GM18526 (cell line): ENCODE data around the gene SHISA6.

Experiments used
- POLR2A ChIP-seq: IDR thresholded peaks from 3 replicates; pipeline ENCODE4 v1.6.1; 2011; ENCODE audit not compliant: insufficient read length; ENCODE audit errors: extremely low read depth

The SHISA6 gene

DNA sequence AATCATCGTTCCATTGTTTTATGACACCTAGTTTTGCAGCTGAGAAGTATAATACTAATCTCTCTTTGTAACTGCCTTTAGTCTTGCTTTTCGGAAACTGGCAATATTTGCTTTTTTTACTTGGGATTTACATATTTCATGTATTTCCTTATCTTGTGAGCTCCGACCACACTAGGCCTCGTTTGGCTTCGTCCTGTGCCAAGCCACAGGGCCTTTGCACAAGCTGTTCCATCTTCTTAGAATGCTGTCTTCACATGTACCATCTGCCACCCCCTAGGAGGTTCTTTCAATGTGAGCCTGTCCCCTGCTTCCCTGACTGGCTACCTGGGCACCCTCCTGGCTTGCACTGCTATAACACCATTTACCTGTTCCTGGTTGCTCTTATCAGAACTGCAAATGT is 77.2 kb downstream of the SHISA6 start:
- TF ChIP-seq POLR2A = no peak

DNA sequence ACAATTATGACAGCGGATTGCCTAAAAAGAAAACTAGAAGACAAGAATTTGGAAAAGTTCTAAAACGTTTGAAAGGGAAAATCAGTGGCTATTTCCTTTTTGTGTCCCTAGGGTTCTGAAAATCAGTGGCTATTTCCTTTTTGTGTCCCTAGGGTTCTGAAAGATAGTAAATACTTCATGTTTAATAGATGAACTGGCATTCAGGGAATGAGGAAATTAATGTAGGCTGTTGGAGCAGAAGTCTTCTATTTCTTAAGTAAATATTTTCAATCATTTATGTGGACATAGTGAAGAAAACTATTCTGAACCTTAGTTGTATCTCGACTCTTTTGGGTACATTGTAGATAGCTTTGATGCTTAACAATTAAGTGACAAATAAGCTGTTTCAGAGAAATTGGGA is 78.9 kb downstream of the SHISA6 start:
- no peak for TF ChIP-seq POLR2A

DNA sequence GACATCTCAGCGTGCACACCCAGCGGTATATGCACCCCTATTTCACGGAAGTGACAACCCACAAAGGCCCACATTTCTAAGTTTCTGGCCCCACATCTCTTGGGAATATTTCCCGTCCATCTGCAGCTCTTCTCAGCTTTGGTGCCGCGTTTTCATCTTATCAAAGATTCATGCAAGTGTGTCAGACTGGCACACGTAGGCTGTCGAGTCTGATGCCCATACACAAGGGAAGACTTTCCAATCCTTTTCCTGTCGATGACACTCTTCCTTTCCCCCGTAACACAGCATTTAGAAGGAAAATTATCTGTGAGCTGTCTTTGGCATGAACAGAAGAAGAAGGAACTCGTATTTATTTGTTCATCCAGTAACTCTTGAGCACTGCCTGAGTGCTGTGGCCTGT is 83.0 kb downstream of the SHISA6 start:
- no peak for TF ChIP-seq POLR2A

DNA sequence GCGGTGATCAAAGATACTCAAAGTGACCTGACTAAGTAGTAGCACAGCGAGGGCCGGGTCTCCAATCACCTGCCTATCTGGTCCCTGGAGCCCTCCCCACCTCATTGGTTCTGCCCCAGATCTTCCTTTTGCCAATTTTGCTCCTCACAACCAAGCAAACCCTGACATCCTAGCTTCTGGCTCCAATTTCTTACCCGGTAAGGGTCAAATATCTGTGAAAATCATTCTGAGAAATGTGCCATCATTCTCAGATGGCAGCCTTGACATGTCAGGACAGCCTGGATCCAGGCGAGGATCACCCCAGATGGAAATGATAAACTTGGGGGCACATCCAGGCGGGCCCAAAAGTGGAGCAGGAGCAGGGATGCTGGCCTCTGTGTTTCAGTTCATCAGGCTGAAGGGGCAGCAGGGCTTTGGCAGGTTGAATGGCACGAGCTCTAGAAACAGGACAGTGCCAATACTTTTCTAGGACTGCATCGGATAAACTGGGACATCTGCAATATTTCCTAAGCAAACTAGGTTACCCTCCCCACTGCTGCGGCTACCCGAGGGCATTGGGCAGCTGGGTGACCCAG is 83.9 kb downstream of the SHISA6 start:
- TF ChIP-seq POLR2A = no peak

DNA sequence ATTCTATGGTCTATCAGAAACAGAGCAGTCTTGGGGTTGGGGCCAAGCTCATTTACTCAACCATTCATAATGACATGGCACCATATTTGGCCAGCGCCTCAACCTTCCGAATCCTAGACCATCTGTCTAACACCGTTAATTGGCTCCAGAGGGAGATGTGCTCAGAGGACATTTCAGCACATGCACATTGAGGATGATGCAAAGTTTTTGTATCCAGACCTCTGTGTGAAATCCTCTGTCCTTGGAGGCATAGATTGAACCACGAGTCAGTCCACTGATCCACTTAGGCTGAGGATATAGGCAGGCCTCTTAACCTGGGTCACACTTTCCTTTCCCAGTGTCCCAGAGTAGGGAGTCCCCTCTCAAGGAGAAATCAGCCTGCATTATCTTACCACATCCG is 85.5 kb downstream of the SHISA6 start:
- TF ChIP-seq POLR2A = no peak

DNA sequence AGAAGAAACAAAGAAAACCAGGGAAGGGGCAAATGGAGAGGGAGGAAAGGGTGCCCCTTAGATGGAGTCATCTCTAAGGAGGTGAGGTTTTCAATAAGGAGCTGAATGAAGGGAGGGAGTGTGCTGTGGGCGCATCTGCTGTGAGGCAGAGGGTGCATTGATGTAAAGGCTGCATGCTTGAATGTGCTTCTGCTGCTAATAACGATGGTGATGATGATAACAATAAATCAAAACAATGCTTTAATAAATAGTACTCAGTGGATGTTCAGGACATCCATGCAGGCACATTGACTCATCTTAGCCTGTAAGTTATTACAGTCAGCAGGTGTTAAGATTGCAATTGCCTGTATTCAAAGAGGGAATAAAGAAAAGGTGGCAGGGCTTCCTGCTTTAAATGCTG is 87.8 kb downstream of the SHISA6 start:
- TF ChIP-seq POLR2A = no peak

DNA sequence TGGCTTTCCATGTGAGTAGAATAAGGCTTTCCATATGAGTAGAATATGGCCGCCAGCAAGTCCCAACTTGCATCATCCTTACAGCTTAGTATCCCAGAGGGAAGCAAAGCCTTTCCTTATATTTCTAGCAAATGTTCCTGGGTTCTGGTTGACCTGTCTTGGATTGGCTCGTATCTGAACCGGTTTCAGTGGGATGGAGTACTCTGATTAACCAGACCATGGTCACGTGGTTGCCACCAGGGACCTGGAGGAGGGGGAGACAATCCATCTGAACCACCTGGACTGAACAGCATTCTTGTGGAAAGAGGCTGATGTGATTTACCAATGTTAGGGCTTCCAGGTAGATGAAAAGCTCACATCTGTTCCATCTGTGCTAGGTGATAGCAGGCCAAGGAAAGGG is 89.0 kb downstream of the SHISA6 start:
- TF ChIP-seq POLR2A = no peak

DNA sequence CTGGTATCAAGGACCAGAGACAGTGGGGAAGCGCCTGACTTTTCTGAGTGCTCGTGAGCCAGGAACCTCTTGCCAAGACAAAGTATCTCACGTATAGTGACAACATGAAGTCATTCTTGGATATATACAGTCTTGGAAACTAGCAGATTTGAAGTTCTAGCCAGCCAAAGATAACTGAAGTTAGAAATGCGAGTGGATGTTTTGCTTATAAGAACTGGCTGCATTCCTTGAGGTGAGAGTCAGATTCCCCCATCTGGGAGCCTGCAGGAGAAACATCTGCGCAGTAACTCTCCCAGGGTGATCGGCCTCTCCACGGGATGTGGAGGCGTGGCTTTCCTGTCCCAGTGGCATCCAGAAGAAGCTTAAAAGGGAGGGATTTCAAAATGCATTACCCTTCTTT is 89.8 kb downstream of the SHISA6 start:
- no peak for TF ChIP-seq POLR2A

DNA sequence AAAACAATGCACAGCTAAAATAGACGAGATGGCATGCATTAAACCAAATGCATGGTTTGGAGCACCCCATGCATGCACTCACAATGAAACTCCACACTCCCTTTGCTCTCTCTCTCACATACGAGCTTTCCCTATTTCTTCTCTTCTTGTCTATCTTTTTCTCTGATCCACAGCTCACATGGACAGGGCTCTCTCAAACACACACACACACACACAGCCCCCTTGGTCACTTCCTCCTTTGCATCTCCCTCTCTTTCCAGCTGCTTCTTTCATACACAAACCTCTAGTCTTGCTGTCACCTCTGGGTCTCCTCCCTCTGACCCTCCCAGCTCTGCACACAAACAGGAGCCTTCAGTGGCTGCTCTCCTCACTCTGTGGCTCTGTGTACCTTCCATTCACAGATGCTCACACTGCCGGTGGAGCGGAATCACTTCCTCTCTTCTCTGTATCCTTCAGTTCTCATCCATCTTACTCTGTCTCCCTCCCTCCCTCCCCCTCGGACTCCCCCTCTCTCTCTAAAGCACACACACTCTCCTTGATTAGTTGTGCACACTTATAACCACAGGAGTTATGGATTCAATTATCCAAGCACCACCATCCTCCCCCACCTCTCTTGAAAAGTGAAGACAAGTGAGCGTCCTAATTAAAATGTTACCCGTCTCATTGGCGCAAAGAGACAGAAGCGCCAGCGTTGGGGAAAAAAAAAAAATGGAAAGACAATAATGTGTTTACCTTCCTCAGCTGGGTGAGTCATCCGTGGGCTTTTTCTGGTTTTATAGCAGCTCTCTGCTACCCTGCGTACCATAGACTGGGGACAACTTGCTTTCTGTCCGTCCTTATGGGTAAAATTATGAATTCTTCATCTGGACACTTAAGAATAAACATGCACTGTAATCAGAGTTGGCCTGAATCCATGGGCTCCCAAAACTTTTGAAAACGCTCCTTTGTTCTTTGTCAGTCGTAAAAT is 90.8 kb downstream of the SHISA6 start:
- TF ChIP-seq POLR2A = no peak

DNA sequence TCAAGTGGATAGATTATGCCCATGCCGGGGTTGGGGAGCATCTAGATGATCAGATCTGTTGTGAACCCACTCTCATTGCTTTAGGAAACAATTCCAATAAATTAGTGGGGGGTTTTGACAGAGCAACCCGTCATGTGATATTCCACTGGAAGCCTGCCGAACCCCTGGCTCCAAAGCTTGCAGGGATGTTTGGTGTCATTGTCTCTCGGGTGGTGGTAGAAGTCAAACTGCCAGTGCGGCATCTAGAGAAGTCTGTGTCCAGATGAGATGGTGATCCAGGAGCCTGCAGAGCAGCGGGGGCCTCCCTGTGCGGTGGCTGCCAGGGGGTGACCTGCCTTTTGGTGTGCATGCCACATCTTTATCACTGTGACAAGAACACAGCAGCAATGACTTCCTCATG is 91.7 kb downstream of the SHISA6 start:
- TF ChIP-seq POLR2A = no peak

DNA sequence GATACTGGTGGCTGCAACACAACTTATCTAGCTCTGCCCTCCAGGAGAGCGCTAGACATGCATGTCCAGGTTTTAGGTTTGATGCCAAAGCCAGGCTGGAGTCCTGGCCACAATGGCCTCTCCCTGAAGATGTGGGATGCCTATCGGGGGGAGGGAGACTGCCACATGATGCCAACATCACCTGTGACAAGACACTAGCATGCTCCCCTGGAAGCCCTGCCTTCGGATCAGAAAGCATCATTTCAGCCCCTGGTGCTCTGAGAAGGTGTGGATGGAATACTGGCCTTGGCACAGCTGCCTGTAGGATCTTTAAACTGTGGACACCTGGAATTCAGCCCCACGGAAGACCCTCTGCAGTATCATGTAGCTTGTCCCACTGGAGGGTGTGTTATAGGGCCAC is 93.5 kb downstream of the SHISA6 start:
- no peak for TF ChIP-seq POLR2A

DNA sequence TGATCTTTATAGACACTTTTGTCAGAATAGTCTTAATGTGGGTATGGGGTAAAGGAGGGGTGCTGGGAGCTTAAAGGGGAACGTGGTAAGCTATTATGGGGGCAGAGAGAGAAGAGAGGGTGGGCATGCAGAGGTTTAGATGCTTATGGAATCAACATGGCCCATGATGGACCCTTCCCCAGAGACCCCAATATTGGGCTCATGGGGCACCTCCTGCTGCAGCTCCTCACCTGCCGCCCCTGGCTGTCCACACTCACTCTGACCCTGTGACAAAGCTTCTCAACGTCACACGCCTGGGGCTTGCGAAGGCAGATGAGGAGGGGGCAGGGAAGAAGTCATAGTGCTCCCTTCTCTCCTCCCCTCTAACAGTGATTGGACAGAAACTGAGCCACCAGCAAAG is 95.3 kb downstream of the SHISA6 start:
- TF ChIP-seq POLR2A = no peak

DNA sequence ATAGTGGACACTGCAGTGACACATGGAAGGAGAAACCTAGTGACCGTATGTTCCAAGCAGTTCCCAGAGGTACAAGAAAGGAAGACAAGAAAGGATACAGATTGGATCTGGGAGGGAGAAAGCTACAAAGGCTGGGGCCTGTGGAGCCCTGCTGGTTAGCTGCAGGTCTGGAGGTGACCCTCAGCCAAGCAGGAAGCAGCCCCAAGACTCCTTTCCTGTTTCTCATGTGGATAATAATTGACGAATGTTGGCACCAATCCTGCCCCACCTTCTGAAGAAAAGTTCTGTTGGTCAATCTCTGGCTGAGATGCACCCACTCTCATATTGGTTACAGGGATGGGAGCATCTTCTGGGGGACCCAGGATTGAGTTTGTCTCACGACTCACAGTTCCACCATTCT is 99.8 kb downstream of the SHISA6 start:
- TF ChIP-seq POLR2A = no peak

DNA sequence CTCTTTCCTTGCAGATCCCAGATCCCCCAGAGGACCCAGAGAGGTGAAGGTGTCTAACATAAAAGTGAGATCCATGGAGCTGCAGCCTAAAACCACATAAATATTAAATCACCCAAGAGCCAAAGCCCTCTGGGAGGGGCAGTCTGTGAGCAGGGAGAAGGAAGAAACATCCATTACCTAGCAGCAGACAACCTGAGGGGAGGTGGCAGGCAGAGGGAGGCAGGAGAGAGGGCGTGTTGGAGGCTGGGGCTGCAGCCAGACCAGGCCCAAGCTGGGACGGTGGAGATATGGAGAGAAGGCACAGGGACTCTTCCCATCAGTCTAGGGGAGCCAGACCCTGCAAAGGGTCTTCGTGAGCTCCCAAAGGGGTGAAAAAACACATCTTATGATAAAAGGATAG is 101.1 kb downstream of the SHISA6 start:
- TF ChIP-seq POLR2A = no peak

DNA sequence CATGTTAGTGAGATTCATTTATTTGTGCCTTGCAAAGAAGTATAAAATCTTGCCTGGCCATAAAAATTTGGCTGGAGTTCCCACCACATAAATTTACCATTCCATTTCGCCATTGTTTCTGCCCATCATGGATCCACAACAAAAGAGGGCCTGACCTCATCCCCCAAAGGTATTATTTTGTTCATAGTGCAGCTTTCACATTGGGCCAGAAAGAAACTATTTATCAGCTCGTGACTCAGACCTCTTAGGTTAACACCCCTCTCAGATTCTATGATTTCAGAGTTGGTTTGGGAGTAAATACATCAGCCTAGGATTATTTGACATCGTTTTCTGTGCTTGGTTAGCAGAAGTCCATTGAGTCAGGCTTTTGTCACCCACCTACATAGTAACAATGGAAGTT is 108.1 kb downstream of the SHISA6 start:
- TF ChIP-seq POLR2A = no peak

DNA sequence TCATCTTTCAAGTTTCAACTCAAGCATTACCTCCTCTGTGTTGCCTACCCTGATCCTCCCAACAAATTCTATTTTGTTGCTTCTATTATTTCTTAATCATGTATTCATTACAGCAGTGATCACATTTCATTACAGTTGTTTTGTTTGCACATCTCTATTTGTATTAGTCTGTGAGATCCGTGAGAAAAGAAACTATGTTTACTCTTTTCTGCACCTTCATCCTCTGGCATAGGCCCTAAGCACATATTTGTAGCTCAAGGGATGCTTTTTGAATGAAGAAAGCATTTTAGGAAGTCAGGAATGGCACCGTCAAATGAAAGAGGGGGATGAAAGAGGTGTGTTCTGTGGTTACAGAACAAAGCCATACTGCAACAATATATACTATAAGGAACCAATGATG is 110.5 kb downstream of the SHISA6 start:
- TF ChIP-seq POLR2A = no peak

DNA sequence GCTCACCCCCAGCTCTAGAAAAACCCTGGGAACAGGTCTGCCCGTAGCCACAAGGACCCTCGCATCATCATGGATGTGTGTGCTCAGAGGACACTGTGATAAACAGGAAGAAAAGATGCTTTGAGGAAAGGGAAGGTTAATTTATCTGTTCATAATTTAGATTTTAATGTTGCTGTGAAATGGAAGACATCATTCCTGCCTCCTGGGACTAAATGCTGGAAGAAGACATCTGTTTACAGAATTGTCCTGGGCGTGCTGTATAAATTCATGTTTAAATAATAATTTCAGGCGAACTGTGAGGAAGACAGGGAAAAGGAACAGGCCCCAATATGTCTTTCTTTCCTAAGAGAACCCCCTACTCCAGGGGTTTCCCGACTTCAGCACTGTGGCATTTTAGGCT is 112.6 kb downstream of the SHISA6 start:
- no peak for TF ChIP-seq POLR2A
